CD4-positive, CD25-positive, alpha-beta regulatory T cell (primary cell): ENCODE measurements around the gene JAK3. TPM values are rescaled to one million over a fixed set of nuclear protein-coding genes. Genes with fewer than 3 reads are reported as not detected.

Source experiments
- ATAC-seq, 2 donors: fragments of 150-1000 bp; cut with Tn5 transposase; one replicate each; pipeline ENCODE4 v1.10.0; 2021; ENCODE audit warnings: low read depth in 2 of 2, moderate number of reproducible peaks in 2 of 2, moderate library complexity in 1 of 2
- DNase-seq, 3 donors: peaks; one replicate each; pipeline versions ENCODE4 v3.0.0 to v3.0.0-alpha.2; 2012 to 2022; ENCODE audit warnings: mixed read lengths in 1 of 3
- H3K27ac ChIP-seq: one replicate; pipeline ENCODE4 v1.7.0; 2013; ENCODE audit warnings: mild to moderate bottlenecking, low read length; ENCODE audit not compliant: insufficient read depth, poor library complexity, severe bottlenecking
- H3K27me3 ChIP-seq: one replicate; pipeline ENCODE4 v1.7.0; 2013; ENCODE audit warnings: low read length; ENCODE audit not compliant: control insufficient read depth, insufficient read depth
- H3K36me3 ChIP-seq: one replicate; pipeline ENCODE4 v1.7.0; 2013; ENCODE audit warnings: mild to moderate bottlenecking, low read length, moderate library complexity; ENCODE audit not compliant: control insufficient read depth, insufficient read depth
- H3K4me1 ChIP-seq: 2 replicates; pipeline ENCODE4 v1.7.0; 2013; ENCODE audit warnings: mild to moderate bottlenecking, low read length; ENCODE audit not compliant: insufficient read depth, control insufficient read depth, poor library complexity, severe bottlenecking
- H3K4me3 ChIP-seq: one replicate; pipeline ENCODE4 v1.7.0; 2013; ENCODE audit warnings: low read depth, mild to moderate bottlenecking, low read length, moderate library complexity
- H3K9me3 ChIP-seq, 2 experiments: 1 replicate in 1 of 2; 2 replicates in 1 of 2; pipeline ENCODE4 v1.7.0; 2013; ENCODE audit warnings: low read length in 2 of 2, mild to moderate bottlenecking in 1 of 2, moderate library complexity in 1 of 2; ENCODE audit not compliant: control insufficient read depth in 2 of 2
- H3K27ac Mint-ChIP-seq, 3 donors: one replicate each; pipeline ENCODE4 v1.8.0; 2020 to 2022; ENCODE audit warnings: mild to moderate bottlenecking in 3 of 3, mixed read lengths in 3 of 3, moderate library complexity in 2 of 3
- H3K27me3 Mint-ChIP-seq: one replicate; pipeline ENCODE4 v1.8.0; 2022; ENCODE audit warnings: mild to moderate bottlenecking, mixed read lengths
- H3K36me3 Mint-ChIP-seq: one replicate; pipeline ENCODE4 v1.8.0; 2020; ENCODE audit warnings: mixed read lengths
- H3K4me1 Mint-ChIP-seq, 4 donors: one replicate each; pipeline ENCODE4 v1.8.0; 2020 to 2022; ENCODE audit warnings: mixed read lengths in 4 of 4, mild to moderate bottlenecking in 1 of 4
- H3K4me3 Mint-ChIP-seq, 4 donors: one replicate each; pipeline ENCODE4 v1.8.0; 2020 to 2022; ENCODE audit warnings: mild to moderate bottlenecking in 4 of 4, mixed read lengths in 4 of 4, moderate library complexity in 3 of 4
- H3K9me3 Mint-ChIP-seq, 7 donors: one replicate each; pipeline ENCODE4 v1.8.0; 2020 to 2022; ENCODE audit warnings: mixed read lengths in 7 of 7, mild to moderate bottlenecking in 3 of 7, moderate library complexity in 2 of 7
- polyA plus RNA-seq, 4 donors: library from polyadenylated mRNA; unstranded; fragments of 300-500 nt; fragmentation: Illumina TruSeq; gene quantifications; one replicate each; pipeline ENCODE4 v1.2.3, GENCODE V29; 2021
- total RNA-seq: library from RNA; stranded (reverse); gene quantifications from one replicate; pipeline ENCODE4 v1.2.3, GENCODE V29; 2022

JAK3 gene
- total and polyA plus RNA-seq, 5 donors from 2014 or later = 80.8 to 198 (median 91.9) TPM

- peak overlapping the region in 1 of 3 donors; percentile 32 for H3K27ac Mint-ChIP-seq
Observed at GRCh38 chr19:17841810-17842662, 5.7 kb downstream of the JAK3 start.

GRCh38 chr19:17841371-17841809, 6.4 kb downstream of the JAK3 start:
- Mint-ChIP-seq H3K9me3 (peaks cover 0 to 2% (median 0%) of the 10 kb centered on the region in 7 donors), H3K4me1 (peaks cover 5 to 48% (median 21%) of the 10 kb centered on the region in 4 donors), H3K27me3 (no peaks in the 10 kb centered on the region), H3K4me3 (peak overlapping the region in 1 of 4 donors; percentile 61), H3K36me3 (peaks cover 31% of the 10 kb centered on the region), H3K27ac (peak overlapping the region in 1 of 3 donors; percentile 58)
- no peaks in the 10 kb centered on the region for H3K9me3 ChIP-seq
- peaks cover 71% of the 10 kb centered on the region for H3K36me3 ChIP-seq
- H3K4me1 ChIP-seq = peaks cover 32% of the 10 kb centered on the region
- no peak for DNase-seq
- no peak for ATAC-seq
- no peak overlapping the region for H3K4me3 ChIP-seq
- H3K27me3 ChIP-seq = no peaks in the 10 kb centered on the region
- no peak overlapping the region for H3K27ac ChIP-seq

More at GRCh38 chr19:17841810-17842662, 5.7 kb downstream of the JAK3 start:
- Histone ChIP-seq H3K27ac (peak overlapping the region; percentile 49), H3K9me3 (no peaks in the 10 kb centered on the region), H3K27me3 (no peaks in the 10 kb centered on the region), H3K4me1 (peaks cover 33% of the 10 kb centered on the region), H3K4me3 (no peak overlapping the region), H3K36me3 (peaks cover 64% of the 10 kb centered on the region)
- Mint-ChIP-seq H3K27me3 (no peaks in the 10 kb centered on the region), H3K36me3 (peaks cover 27% of the 10 kb centered on the region), H3K4me1 (peaks cover 8 to 46% (median 20%) of the 10 kb centered on the region in 4 donors), H3K4me3 (no peak overlapping the region), H3K9me3 (peaks cover 0 to 2% (median 0%) of the 10 kb centered on the region in 7 donors)
- ATAC-seq = peak in 1 of 2 donors; percentile 33
- peak in 2 of 3 donors; percentile 33 to 39 for DNase-seq

GRCh38 chr19:17840019-17840418, 7.8 kb downstream of the JAK3 start:
- peaks cover 0 to 42% (median 21%) of the 10 kb centered on the region in 4 donors for H3K4me1 Mint-ChIP-seq
- H3K4me3 Mint-ChIP-seq = peak overlapping the region in 1 of 4 donors; percentile 27
- H3K9me3 ChIP-seq = no peaks in the 10 kb centered on the region
- H3K36me3 Mint-ChIP-seq = peaks cover 45% of the 10 kb centered on the region
- DNase-seq (no peak), ATAC-seq (no peak)
- H3K4me3 ChIP-seq = no peak overlapping the region
- H3K9me3 Mint-ChIP-seq = peaks cover 0 to 2% (median 0%) of the 10 kb centered on the region in 7 donors
- no peaks in the 10 kb centered on the region for H3K27me3 ChIP-seq
- no peaks in the 10 kb centered on the region for H3K27me3 Mint-ChIP-seq
- peaks cover 18% of the 10 kb centered on the region for H3K4me1 ChIP-seq
- peaks cover 83% of the 10 kb centered on the region for H3K36me3 ChIP-seq
- H3K27ac Mint-ChIP-seq = peak overlapping the region in 2 of 3 donors; percentile 20 to 23
- no peak overlapping the region for H3K27ac ChIP-seq

GRCh38 chr19:17837972-17838371, 9.8 kb downstream of the JAK3 start:
- no peaks in the 10 kb centered on the region for H3K4me1 ChIP-seq
- Mint-ChIP-seq H3K27ac (peak overlapping the region in 2 of 3 donors; percentile 55 to 79), H3K9me3 (peaks cover 0 to 2% (median 0%) of the 10 kb centered on the region in 7 donors), H3K4me1 (peaks cover 0 to 23% (median 10%) of the 10 kb centered on the region in 4 donors), H3K27me3 (no peaks in the 10 kb centered on the region), H3K4me3 (no peak overlapping the region), H3K36me3 (peaks cover 43% of the 10 kb centered on the region)
- ATAC-seq (no peak), DNase-seq (no peak)
- no peak overlapping the region for H3K27ac ChIP-seq
- H3K9me3 ChIP-seq = no peaks in the 10 kb centered on the region
- no peaks in the 10 kb centered on the region for H3K27me3 ChIP-seq
- H3K36me3 ChIP-seq = peaks cover 90% of the 10 kb centered on the region
- H3K4me3 ChIP-seq = no peak overlapping the region

GRCh38 chr19:17836530-17836929, 11.3 kb downstream of the JAK3 start:
- no peaks in the 10 kb centered on the region for H3K27me3 Mint-ChIP-seq
- peak overlapping the region in 1 of 4 donors; percentile 17 for H3K4me3 Mint-ChIP-seq
- DNase-seq = no peak
- peak overlapping the region in 1 of 3 donors; percentile 92 for H3K27ac Mint-ChIP-seq
- Histone ChIP-seq H3K27ac (no peak overlapping the region), H3K4me3 (no peak overlapping the region), H3K36me3 (peaks cover 92% of the 10 kb centered on the region), H3K27me3 (no peaks in the 10 kb centered on the region), H3K9me3 (no peaks in the 10 kb centered on the region), H3K4me1 (no peaks in the 10 kb centered on the region)
- no peak for ATAC-seq
- H3K4me1 Mint-ChIP-seq = peaks cover 0 to 22% (median 10%) of the 10 kb centered on the region in 4 donors
- H3K9me3 Mint-ChIP-seq = peaks cover 0 to 2% (median 0%) of the 10 kb centered on the region in 7 donors
- H3K36me3 Mint-ChIP-seq = peaks cover 49% of the 10 kb centered on the region

GRCh38 chr19:17835182-17836006, 12.4 kb downstream of the JAK3 start:
- Histone ChIP-seq H3K27ac (no peak overlapping the region), H3K9me3 (no peaks in the 10 kb centered on the region), H3K4me1 (no peaks in the 10 kb centered on the region), H3K27me3 (no peaks in the 10 kb centered on the region), H3K4me3 (no peak overlapping the region), H3K36me3 (peaks cover 89% of the 10 kb centered on the region)
- Mint-ChIP-seq H3K9me3 (peaks cover 0 to 2% (median 0%) of the 10 kb centered on the region in 7 donors), H3K27ac (peak overlapping the region; percentile 59 to 97 (median 69)), H3K4me1 (peaks cover 0 to 17% (median 10%) of the 10 kb centered on the region in 4 donors), H3K4me3 (no peak overlapping the region), H3K27me3 (no peaks in the 10 kb centered on the region), H3K36me3 (peaks cover 47% of the 10 kb centered on the region)
- DNase-seq (no peak), ATAC-seq (no peak)

GRCh38 chr19:17834350-17835181, 13.2 kb downstream of the JAK3 start:
- H3K9me3 ChIP-seq = no peaks in the 10 kb centered on the region
- Mint-ChIP-seq H3K27me3 (no peaks in the 10 kb centered on the region), H3K9me3 (no peaks in the 10 kb centered on the region), H3K4me3 (no peak overlapping the region), H3K36me3 (peaks cover 48% of the 10 kb centered on the region), H3K4me1 (peaks cover 0 to 17% (median 10%) of the 10 kb centered on the region in 4 donors), H3K27ac (peak overlapping the region in 1 of 3 donors; percentile 69)
- no peak overlapping the region for H3K4me3 ChIP-seq
- H3K27ac ChIP-seq = no peak overlapping the region
- ATAC-seq (no peak), DNase-seq (peak in 1 of 3 donors; percentile 43)
- H3K36me3 ChIP-seq = peaks cover 87% of the 10 kb centered on the region
- H3K4me1 ChIP-seq = no peaks in the 10 kb centered on the region
- no peaks in the 10 kb centered on the region for H3K27me3 ChIP-seq
